ENCODE measurements around the gene PRODH2. TPM values are rescaled to one million over a fixed set of nuclear protein-coding genes. Genes with fewer than 3 reads are reported as not detected.

PRODH2 gene, protein sequence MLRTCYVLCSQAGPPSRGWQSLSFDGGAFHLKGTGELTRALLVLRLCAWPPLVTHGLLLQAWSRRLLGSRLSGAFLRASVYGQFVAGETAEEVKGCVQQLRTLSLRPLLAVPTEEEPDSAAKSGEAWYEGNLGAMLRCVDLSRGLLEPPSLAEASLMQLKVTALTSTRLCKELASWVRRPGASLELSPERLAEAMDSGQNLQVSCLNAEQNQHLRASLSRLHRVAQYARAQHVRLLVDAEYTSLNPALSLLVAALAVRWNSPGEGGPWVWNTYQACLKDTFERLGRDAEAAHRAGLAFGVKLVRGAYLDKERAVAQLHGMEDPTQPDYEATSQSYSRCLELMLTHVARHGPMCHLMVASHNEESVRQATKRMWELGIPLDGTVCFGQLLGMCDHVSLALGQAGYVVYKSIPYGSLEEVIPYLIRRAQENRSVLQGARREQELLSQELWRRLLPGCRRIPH
- total RNA-seq = not detected
- long read RNA-seq = 0 reads

DNA sequence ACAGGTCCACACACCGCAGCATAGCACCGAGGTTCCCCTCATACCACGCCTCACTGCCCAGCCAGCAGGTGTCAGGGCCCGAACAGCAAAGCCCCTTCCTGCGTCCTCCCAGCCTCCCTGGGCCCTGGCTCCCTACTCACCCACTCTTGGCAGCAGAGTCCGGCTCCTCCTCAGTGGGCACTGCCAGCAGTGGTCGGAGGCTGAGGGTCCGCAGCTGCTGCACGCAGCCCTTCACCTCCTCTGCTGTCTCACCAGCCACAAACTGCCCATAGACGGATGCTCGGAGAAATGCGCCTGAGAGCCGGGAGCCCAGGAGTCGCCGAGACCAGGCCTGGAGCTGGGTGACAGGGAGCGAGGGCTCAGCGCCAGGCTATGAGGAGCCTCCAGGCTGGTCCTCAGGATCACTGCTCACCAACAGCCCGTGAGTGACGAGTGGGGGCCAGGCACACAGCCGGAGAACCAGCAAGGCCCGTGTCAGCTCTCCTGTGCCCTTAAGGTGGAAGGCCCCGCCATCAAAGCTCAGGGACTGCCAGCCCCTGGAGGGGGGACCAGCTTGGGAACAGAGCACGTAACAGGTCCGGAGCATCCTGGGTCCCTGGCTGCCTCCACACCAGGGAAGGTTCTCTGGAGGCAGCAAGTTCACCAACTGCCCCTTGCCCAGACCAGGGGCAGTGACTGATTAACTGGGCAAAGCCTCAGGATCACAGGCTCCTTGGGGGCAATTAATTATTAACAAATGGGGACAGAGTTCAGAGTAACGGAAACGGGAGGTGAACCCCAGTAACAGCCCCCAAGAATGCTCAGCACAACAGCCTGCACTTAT lies at the start of gene PRODH2:
Gene PRODH2, minus strand, starts transcription at position 626 of the 823 bp plus-strand sequence. Its CDS starts 40 bp downstream, at position 586.
- intact Hi-C loops (cut with micrococcal nuclease) = no loop called here

DNA sequence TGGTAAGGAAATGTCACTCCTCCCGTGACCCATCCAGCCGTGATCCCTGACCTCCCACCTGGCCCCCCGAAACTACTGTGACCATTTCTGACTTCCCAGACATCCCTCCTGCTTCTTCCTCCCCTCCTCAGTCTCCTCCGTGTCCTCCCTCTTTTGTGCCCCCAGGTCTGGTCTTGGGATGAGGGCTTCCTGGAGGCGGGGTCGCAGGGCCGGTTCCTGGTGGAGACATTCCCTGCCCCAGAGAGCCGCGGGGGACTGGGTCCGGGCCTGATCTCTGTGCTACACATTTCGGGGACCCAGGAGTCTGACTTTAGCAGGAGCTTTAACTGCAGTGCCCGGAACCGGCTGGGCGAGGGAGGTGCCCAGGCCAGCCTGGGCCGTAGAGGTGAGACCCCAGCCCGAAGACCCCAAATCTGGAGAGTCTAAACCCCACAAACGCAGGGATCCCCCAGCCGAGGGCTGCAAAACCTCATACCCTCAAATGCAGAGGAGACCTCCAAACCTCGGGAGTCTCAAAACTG lies 49.1 kb upstream of the PRODH2 start:
- intact Hi-C loops (cut with micrococcal nuclease) = no loop called here
- ATAC-seq (no peak), DNase-seq (no peak)

More for the DNA sequence above, at the start of gene PRODH2:
- DNase-seq (no peak), ATAC-seq (no peak)

GRCh38 chr19:35860818-35861639 lies 48.4 kb upstream of the PRODH2 start:
- DNase-seq (no peak), ATAC-seq (peak; percentile 66)
- intact Hi-C loops (cut with micrococcal nuclease) = no loop called here

DNA sequence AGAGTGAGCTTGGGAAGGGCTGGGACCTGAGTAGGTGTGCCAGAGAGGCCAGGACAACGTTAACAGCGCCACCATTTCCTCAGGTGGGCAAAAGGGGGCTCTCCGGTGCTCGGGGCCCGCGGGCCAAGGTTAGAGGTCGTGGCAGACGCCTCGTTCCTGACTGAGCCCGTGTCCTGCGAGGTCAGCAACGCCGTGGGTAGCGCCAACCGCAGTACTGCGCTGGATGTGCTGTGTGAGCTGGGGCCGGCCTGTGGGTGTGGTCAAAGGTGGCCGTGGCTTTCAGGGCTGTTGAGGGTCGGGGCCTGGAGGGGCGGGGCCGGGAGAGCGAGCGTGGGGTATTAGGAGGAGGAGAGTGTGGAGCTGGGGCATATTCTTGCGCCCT lies 47.8 kb upstream of the PRODH2 start:
- DNase-seq (no peak), ATAC-seq (no peak)
- intact Hi-C loops (cut with micrococcal nuclease) = no loop called here

- DNase-seq (no peak), ATAC-seq (no peak)
- intact Hi-C loops (cut with micrococcal nuclease) = no loop called here
These were observed 46.8 kb upstream of the PRODH2 start for GRCh38 chr19:35859414-35859813.

- no peak for DNase-seq
- no peak for ATAC-seq
These were observed 45.7 kb upstream of the PRODH2 start for GRCh38 chr19:35858311-35858710.

GRCh38 chr19:35856546-35857149 lies 44.0 kb upstream of the PRODH2 start, which contains the start of gene KIRREL2:
Gene KIRREL2, plus strand, starts transcription at chr19:35856911. Its CDS starts 209 bp downstream, at chr19:35857120.
- intact Hi-C loops (cut with micrococcal nuclease) = no loop called here
- no peak for DNase-seq
- ATAC-seq = peak; percentile 42

More at GRCh38 chr19:35858311-35858710, 45.7 kb upstream of the PRODH2 start:
- intact Hi-C loops (cut with micrococcal nuclease) = no loop called here

- intact Hi-C loops (cut with micrococcal nuclease) = no loop called here
- ATAC-seq (no peak), DNase-seq (no peak)
These were observed 40.6 kb upstream of the PRODH2 start for GRCh38 chr19:35853038-35853756.

GRCh38 chr19:35852029-35852780 lies 39.6 kb upstream of the PRODH2 start, which contains the start of gene NPHS1:
Gene NPHS1, minus strand, starts transcription at chr19:35852504. Its CDS starts 667 bp downstream, at chr19:35851837.
- DNase-seq (no peak), ATAC-seq (no peak)
- intact Hi-C loops (cut with micrococcal nuclease) = no loop called here

GRCh38 chr19:35851213-35852028 lies 38.8 kb upstream of the PRODH2 start:
- DNase-seq = no peak
- intact Hi-C loops (cut with micrococcal nuclease) = no loop called here
- ATAC-seq = no peak

GRCh38 chr19:35848919-35849505 lies 36.4 kb upstream of the PRODH2 start:
- no peak for DNase-seq
- intact Hi-C loops (cut with micrococcal nuclease) = no loop called here
- ATAC-seq = no peak

DNA sequence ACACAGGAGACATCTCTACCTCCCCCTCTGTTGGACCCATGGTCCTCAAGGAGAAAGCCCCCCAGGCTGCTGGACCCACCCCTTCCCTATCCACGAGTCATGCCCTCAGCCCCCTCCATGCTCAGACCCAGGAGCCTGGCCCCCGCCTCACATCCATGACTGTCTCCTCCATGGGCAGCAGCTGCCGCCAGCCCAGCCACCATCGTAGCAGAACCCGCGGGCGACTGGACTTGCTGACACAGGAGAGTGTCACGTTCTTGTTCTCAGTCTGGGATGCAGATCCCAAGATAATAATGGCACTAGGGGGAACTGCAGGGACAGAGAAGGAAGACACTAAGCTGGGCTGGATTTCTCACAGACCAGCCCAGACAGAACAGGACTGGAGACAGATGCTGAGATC lies 35.8 kb upstream of the PRODH2 start:
- intact Hi-C loops (cut with micrococcal nuclease) = no loop called here
- no peak for ATAC-seq
- DNase-seq = no peak

GRCh38 chr19:35847911-35848310 lies 35.3 kb upstream of the PRODH2 start:
- ATAC-seq (no peak), DNase-seq (no peak)
- intact Hi-C loops (cut with micrococcal nuclease) = no loop called here

- DNase-seq (no peak), ATAC-seq (no peak)
- intact Hi-C loops (cut with micrococcal nuclease) = no loop called here
These were observed 33.5 kb upstream of the PRODH2 start for GRCh38 chr19:35846038-35846668.

DNA sequence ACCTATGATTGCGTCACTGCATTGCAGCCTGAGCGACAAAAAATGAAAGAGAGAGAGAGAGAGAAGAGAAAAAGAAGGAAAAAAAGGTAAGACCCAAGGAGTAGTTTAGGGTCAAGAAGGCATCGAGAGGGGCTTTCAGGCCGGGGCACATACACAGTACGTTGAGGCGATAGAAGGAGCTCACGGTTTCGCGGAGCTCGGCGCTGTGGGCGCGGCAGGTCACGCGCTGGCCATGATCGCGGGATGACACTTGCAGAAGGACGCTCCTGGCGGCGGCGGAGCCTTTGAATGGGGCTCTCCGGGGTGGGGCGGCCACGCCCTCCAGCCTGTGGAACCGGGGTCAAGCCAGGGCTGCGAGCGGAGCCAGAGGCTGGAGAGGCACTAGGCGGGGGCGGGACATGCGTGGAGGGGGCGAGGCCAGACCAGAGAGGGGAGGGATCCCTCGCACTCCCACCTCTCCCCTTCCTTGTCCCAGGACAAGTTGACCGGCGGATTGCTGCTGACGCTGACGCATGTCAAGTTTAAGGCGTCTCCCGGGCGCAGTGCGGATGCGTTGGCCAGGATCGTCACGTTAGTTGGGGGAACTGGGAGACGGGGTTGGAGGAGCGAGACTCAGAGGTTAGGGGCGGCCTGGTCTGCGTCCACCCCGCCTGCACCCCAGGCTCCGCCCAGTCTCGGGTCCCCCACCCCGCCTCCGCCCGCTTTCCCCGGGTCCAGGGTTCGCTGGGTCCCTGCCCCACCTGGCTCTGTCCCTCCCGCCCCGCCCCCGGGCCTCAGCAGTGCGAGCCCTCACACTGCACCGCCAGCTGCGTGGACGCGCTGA lies 32.8 kb upstream of the PRODH2 start:
- no peak for DNase-seq
- ATAC-seq = peak; percentile 39
- intact Hi-C loops (cut with micrococcal nuclease) = no loop called here

Measured in left ventricle myocardium superior (tissue), 1 donor.